Gastrocnemius medialis (tissue), 4 donors: ENCODE results near the gene TGFBR2. TPM values are rescaled to one million over a fixed set of nuclear protein-coding genes. Genes with fewer than 3 reads are reported as not detected.

ENCODE experiments used
- ATAC-seq, 2 donors: fragments of 150-250 bp; one replicate each; pipeline ENCODE4 v1.9.1; 2016
- DNase-seq, 2 donors: peaks; one replicate each; pipeline ENCODE4 v3.0.0-alpha.2; 2019
- H3K27ac ChIP-seq, 4 donors: fragments of 200-600 bp; sonication (generic); 1 replicate in 1 of 4; 2 replicates in 3 of 4; pipeline ENCODE4 v1.5.1; 2016 to 2018; ENCODE audit warnings: mild to moderate bottlenecking in 2 of 4, moderate library complexity in 1 of 4
- H3K27me3 ChIP-seq, 3 donors: fragments of 200-600 bp; sonication (generic) in 2 of 3; 1 replicate in 1 of 3; 2 replicates in 2 of 3; pipeline versions ENCODE4 v1.5.1 to v1.6.0; 2016 to 2019; ENCODE audit warnings: mild to moderate bottlenecking in 1 of 3, moderate library complexity in 1 of 3
- H3K36me3 ChIP-seq, 2 donors: fragments of 200-600 bp; sonication (generic) in 1 of 2; one replicate each; pipeline ENCODE4 v1.5.1; 2017 to 2018
- H3K4me1 ChIP-seq, 2 donors: fragments of 200-600 bp; sonication (generic) in 1 of 2; one replicate each; pipeline ENCODE4 v1.5.1; 2016 to 2017; ENCODE audit warnings: mild to moderate bottlenecking in 2 of 2
- H3K4me3 ChIP-seq, 4 donors: fragments of 200-600 bp; sonication (generic) in 3 of 4; 1 replicate in 1 of 4; 2 replicates in 3 of 4; pipeline ENCODE4 v1.5.1; 2016 to 2019; ENCODE audit warnings: mild to moderate bottlenecking in 2 of 4
- H3K9me3 ChIP-seq, 3 donors: fragments of 200-600 bp; sonication (generic) in 2 of 3; 1 replicate in 1 of 3; 2 replicates in 2 of 3; pipeline ENCODE4 v1.5.1; 2016 to 2019
- CTCF ChIP-seq, 5 experiments: fragments of 450-650 bp in 3 of 5; fragments of 200-600 bp in 2 of 5; sonication (generic) in 2 of 5; IDR thresholded peaks in 4 of 5; conservative IDR thresholded peaks in 1 of 5; 1 replicate in 4 of 5; 2 replicates in 1 of 5; pipeline ENCODE4 v1.5.1; 2016 to 2019; ENCODE audit warnings: antibody characterized with exemption in 5 of 5, mild to moderate bottlenecking in 3 of 5, moderate library complexity in 3 of 5
- POLR2A ChIP-seq, 2 donors: fragments of 450-650 bp; IDR thresholded peaks; one replicate each; pipeline ENCODE4 v1.6.1; 2017; ENCODE audit warnings: antibody characterized with exemption in 2 of 2, mild to moderate bottlenecking in 2 of 2, moderate library complexity in 2 of 2
- in situ Hi-C, 4 donors: fragments of 200-750 bp; cut with MboI; loops; one replicate each; pipeline versions ENCODE4 v1.15.0 to v1.8.0; 2017; ENCODE audit warnings: low sequenced_read_pairs in 4 of 4
- intact Hi-C: fragments of 100-400 bp; cut with DNase I; formaldehyde crosslinking; loops from one replicate; pipeline ENCODE4 v1.15.1; 2023; ENCODE audit warnings: low total_unique reads
- total RNA-seq, 4 donors: library from RNA; depleted of rRNA; stranded (reverse); fragments of >200 nt; gene quantifications; one replicate each; pipeline versions ENCODE4 v1.1.0 to v1.2.3, GENCODE V29; 2016

Gene TGFBR2
- total RNA-seq, 4 donors from 2014 or later, result 38.3 to 53.8 (median 47.2) TPM

DNA sequence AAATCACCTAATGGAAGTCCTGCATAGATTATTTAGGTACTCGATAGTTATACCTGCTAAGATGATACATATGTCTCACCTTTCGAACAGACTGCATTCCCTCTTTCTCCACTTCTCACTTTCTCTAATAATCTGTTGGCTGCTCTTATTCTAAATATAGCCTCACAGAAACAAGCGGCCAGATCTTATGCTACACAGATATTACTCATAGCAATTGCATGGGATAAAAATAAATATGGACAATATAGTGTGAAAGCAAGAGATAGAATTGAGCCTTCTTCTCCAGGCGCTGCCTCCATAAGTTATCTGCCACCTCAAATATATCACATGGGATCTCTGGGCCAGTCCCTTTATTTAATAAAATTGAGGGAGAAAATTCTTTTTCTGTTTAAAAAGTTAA is 29.5 kb upstream of the TGFBR2 start:
- TF ChIP-seq POLR2A (IDR thresholded peaks at IDR 0.05) (no peak), CTCF (IDR thresholded peaks at IDR 0.05 in 4 of 5, conservative IDR thresholded peaks at IDR 0.05 in 1 of 5) (no peak)
- no peak overlapping the region for H3K27ac ChIP-seq
- ATAC-seq (peak; percentile 30 to 77), DNase-seq (no peak)
- no peaks in the 10 kb centered on the region for H3K27me3 ChIP-seq
- no peak overlapping the region for H3K4me3 ChIP-seq
- H3K4me1 ChIP-seq, result peaks cover 9 to 12% of the 10 kb centered on the region in 2 donors
- no peaks in the 10 kb centered on the region for H3K9me3 ChIP-seq
- in situ Hi-C loops, result no loop called here
- intact Hi-C loops, result no loop called here
- no peaks in the 10 kb centered on the region for H3K36me3 ChIP-seq

- in situ Hi-C loops, result no loop called here
Measured at GRCh38 chr3:30577788-30578187, 28.6 kb upstream of the TGFBR2 start.

DNA sequence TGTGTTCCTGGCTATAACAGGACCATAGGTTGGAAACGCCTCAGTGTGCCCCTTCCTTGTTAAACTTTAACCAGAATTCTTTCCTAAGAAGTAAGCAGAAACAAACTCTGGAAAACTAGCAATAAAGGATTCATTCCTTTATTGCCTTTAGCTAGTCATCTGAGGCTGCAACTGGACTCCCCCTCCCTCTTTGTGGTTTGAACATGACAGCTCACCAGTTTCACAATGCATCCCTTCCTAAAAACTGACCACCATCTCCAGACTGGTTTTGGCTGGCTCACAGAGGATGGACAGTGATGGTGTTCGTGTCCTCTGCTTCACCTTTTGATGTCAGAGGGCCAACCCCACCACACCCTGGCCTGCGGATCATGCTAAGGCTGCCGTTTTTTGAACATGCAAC is 27.9 kb upstream of the TGFBR2 start:
- Histone ChIP-seq H3K36me3 (no peaks in the 10 kb centered on the region), H3K4me1 (peaks cover 9 to 12% of the 10 kb centered on the region in 2 donors), H3K4me3 (no peak overlapping the region), H3K27ac (no peak overlapping the region), H3K9me3 (no peaks in the 10 kb centered on the region), H3K27me3 (no peaks in the 10 kb centered on the region)
- no peak for TF ChIP-seq CTCF (IDR thresholded peaks at IDR 0.05 in 4 of 5, conservative IDR thresholded peaks at IDR 0.05 in 1 of 5)
- ATAC-seq (peak in 1 of 2 donors; percentile 42), DNase-seq (peak in 1 of 2 donors; percentile 31)
- in situ Hi-C loops, result no loop called here
- intact Hi-C loops, result no loop called here

More at GRCh38 chr3:30577788-30578187, 28.6 kb upstream of the TGFBR2 start:
- Histone ChIP-seq H3K4me3 (no peak overlapping the region), H3K4me1 (peaks cover 9 to 12% of the 10 kb centered on the region in 2 donors), H3K27me3 (no peaks in the 10 kb centered on the region), H3K36me3 (no peaks in the 10 kb centered on the region), H3K9me3 (no peaks in the 10 kb centered on the region), H3K27ac (no peak overlapping the region)
- ATAC-seq (no peak), DNase-seq (no peak)
- no peak for TF ChIP-seq POLR2A (IDR thresholded peaks at IDR 0.05)
- no peak for TF ChIP-seq CTCF (IDR thresholded peaks at IDR 0.05 in 4 of 5, conservative IDR thresholded peaks at IDR 0.05 in 1 of 5)
- intact Hi-C loops, result no loop called here

- in situ Hi-C loops, result no loop called here
- Histone ChIP-seq H3K27me3 (no peaks in the 10 kb centered on the region), H3K4me3 (no peak overlapping the region), H3K36me3 (no peaks in the 10 kb centered on the region), H3K4me1 (peaks cover 9 to 12% of the 10 kb centered on the region in 2 donors), H3K9me3 (no peaks in the 10 kb centered on the region), H3K27ac (no peak overlapping the region)
- TF ChIP-seq POLR2A (IDR thresholded peaks at IDR 0.05) (no peak), CTCF (IDR thresholded peaks at IDR 0.05 in 4 of 5, conservative IDR thresholded peaks at IDR 0.05 in 1 of 5) (no peak)
- ATAC-seq (no peak), DNase-seq (no peak)
- intact Hi-C loops, result no loop called here
Measured at GRCh38 chr3:30578986-30579579, 27.3 kb upstream of the TGFBR2 start.
